NCI-H1930 (cell line): ENCODE measurements around the gene ZFHX3.

ENCODE experiments used
- DNase-seq, 2 experiments: peaks; one replicate each; lab custom pipeline; 2025; lab: John Stamatoyannopoulos, UW

ZFHX3 gene

DNA sequence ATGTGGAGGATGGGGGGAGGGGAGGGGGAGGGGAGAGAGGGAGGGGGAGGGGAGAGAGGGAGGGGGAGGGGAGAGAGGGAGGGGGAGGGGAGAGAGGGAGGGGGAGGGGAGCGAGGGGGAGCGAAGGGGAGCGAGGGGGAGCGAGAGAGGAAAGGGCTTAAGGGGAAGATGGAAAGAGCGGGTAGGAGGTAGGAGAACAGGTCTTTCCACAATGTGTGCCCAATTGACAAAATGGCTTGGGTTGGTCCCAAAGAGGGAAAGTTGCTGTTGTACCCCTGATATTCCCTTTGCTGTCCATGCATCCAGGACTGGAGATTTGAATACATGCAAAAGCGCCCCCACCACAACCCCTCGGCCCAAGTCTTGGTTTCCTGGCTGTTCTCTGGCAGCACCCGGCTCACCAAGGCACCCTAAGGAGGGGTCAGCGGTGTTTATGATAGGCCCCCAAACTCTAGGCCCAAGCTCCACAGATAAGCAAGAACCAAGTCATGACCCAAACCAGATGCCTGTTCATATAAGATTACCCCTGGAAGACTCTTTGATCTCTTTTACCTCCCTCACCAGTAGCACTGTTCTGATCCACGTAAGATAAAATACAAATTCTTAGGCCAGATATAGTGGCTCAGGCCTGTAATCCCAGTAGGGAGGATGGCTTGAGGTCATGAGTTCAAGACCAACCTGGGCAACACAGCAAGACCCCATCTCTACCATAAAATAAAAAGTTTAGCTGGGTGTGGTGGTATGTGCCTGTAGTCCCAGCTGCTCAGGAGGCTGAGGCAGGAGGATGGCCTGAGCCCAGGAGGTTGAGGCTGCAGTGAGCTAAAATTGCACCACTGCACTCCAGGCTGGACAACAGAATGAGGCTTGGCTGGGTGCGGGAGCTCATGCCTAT, 119.6 kb downstream of the ZFHX3 start:
- no peak for DNase-seq

DNA sequence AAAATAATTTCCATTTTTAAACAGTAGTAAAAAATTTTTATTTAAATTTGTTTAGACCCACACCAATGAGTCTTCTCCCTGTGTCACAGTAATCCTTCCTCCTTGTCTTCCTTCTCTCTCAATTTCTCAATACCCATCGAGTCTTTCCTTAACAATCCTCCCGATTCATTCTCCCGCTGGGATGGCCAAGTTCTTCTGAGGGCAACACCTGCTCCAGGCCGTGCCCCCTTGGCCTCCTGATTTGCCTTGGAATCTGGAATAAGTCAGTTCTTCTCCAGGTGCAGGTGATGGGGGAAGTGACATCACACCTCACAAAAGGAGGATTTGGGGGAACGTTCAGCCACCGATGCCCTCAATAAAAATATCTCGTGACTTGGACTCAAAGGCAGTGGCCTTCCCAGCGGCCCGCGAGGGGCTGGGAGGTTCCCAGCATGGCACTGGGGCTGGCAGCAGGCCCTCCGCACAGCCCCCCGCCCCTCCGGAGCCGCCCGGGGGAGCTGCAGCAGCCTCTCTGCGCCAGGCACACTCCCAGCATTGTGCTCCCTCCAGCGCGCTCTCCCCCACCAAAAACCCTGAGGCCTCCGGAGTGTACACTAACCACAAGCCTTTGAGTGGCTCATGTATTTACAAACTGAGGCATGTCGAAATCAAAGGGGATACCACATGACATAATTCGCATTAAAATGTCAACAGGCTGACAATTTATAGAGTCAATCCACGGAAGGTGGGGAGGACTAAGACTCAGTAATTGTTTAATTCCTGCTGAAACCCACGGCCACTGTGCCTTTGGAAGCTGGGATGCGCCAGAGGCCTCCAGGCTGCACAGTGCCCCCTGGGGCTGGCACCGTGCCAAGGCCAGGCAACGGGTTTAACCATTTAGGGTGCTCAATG, 120.5 kb downstream of the ZFHX3 start:
- no peak for DNase-seq

DNA sequence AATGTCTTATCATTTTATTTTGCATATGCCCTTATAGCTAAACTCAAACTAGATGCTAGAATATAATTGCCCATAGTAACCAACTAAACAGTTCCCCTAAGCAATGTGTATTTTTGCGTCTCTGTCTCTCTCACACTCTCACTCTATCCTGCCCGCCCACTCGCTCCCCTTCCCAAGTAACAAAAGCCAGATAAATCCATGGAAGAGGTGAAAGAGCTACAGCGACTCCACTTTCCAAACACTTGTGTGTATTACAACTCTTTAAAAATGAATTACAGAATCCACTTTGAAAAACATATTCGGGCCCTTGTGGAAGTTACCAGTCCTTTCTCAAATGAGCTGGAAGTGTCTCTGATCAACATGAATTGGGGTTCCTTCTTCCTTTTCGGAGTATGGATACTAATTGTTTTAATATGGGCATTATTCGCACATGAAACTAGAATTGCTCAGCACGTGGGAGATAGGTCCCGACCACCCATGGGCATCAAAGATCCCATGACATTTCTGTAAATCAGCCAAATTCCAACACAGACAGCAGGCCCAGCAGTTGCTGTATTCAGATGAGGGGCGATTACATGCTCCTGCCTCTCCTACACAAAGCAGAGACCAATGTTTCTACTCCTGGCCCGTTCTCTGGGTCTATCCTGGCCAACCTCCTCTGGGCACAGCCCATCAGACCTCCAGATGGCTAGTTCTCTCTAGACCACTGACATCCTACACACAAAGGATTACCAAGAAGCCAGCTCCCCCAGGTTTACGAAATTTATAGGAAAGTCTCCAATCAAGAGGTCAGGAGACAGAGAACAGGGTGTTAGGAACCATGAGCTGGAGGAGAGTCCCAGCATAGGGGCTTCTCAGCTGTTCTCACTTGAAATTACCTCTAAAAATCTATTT, 121.5 kb downstream of the ZFHX3 start:
- DNase-seq, result no peak

DNA sequence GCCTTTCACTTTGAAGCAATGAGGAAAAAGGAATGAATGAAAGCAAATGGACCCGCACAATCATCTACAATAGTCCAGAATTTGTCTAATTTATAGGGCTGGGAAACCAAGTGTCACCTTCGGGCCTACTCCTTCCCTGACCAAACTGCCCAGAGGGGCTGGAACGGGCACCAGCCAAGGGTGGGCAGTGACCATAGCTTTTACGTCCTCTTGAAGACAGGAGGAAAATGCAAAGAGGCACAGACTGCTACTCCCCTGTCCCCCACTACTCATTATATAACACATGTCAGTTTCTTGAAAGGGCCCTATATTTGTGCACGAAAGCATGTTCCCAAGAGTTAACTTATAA, 122.3 kb downstream of the ZFHX3 start:
- no peak for DNase-seq

DNA sequence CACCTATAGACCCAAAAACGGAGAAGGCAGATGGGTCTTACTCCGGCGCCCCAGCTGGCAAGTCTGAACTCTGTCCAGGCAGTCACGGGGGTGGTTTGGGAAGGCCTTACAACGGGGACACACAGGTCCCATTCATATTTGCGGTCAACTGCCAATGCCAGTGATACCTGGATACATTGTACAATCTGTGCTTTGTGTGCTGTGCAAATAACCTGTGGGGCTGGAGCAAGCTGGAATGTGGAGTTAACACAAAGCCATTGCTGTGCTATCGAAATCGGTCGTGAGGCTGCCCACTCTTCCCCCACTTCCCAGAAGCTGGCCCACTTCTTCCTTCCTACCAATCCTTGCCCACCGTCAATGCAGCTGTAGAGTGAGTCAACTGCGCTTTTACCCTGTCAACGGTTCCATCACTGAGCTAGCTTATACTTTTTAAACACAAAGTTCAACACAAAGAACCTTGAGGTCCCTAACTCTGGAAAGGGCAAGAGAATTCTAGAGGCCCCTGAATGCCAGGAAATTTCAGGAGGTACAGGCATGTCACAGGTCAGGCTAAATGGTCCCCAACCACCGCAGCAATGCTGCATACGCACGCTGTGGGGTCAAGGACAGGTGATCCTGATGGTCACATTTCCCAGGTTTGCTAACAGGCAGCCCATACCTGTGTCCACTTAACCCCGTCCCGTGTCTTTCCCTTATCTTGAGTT, 122.8 kb downstream of the ZFHX3 start:
- DNase-seq, result no peak

DNA sequence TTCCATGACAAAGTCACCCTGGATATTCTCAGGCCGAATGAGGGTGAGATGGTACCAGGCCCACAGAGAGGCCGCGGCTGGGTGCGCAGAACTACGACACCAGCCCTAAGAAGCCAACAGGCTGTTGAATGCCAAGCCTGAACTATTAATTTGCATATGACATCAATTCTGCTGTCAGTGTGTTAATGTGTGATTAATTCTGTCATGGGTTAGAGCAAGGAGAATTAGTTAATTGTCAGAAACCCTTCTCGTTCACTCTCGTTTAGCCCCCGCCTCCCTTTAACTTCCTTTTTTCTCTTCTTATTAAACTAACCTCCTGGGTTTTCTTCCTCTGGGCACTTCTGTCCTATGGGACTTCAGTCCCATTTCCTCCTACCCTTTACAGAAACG, 123.4 kb downstream of the ZFHX3 start:
- DNase-seq, result no peak

DNA sequence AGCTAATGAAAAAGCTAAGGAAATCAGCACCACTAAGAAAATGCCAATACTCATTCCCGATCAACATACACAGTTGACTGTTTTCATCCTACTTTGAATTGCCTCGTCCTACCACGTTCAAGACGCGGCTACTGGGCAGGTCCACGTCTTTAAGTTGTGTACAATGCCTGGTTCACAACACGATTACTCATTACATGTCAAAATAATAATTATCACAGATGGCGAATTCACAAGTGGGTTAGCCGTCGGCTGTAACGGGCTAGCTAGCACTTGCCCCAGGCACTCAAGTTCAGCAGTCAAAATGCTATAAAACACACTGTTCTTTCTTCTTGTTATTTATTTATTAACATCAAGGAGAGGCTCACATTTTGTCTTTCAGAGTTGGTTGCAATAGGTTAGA, 124.2 kb downstream of the ZFHX3 start:
- DNase-seq, result no peak

DNA sequence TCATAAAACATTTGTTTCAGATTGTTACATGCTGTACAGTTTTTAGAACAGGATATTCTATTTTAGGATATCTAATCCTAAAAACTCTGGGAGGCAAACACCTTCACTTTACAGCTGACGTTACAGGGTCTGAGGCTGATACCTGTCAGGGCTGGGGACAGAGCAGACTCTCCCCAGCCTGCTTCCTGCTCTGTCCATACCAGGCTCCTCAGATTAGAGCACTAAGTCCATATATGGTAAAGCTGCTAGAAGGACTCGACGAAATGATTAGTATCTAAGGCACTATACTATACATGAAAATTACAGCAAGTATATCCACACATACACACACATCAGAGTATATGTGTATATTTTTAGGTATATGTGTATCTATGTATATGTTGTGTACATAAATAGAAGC, 125.2 kb downstream of the ZFHX3 start:
- DNase-seq, result no peak

DNA sequence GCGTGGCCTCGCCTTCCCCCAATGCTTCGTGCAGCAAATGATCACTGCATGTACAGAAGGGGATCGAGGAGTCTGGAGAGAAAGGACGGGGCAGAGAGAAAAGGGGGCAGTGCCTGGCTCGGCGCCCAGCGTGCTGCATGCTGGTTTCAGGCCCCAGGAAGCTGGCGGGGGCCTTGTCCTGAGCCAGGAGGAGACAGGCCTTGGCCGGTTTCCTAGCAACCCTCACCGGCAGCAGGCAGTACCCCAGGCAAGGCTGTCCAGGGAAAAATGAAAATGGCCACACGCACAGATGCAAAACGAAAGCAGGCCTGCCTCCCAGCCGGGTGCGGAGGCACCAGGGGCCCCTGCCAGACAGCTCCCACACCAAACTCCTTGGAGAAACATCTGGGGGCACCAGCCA, 126.3 kb downstream of the ZFHX3 start:
- no peak for DNase-seq

DNA sequence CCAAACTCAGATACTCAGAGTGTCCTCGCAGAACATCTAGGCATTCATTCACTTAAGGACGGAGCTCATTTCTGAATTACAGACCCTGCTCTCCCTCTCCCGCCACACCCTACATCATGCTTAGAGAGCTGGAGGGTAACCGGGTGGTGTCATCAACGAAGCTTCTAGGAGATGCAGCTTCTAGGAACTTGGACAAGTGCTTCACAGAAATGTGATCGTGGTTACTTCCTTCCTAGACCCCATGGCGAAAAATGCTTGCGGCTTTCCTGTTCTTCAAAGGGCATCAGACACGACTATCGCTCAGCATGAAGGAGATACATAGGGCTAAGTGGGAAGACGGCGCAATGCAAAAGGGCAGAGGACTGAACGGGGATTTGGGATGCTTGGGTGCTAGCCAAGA, 126.8 kb downstream of the ZFHX3 start:
- no peak for DNase-seq

DNA sequence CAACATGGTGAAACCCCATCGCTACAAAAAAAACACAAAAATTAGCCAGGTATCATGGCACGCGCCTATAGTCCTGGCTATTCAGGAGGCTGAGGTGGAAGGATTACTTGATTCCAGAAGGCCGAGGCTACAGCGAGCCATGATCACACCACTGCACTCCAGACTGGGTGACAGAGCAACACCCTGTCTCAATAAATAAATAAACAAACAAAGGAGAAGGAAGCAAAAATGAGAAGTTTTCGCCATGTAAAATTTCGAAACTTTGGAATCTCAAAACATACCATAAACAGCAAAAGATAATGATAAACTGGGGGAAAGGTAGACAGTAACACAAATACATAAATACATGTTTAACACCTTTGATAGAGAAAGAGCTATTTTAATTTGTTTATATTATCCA, 130.9 kb downstream of the ZFHX3 start:
- no peak for DNase-seq

DNA sequence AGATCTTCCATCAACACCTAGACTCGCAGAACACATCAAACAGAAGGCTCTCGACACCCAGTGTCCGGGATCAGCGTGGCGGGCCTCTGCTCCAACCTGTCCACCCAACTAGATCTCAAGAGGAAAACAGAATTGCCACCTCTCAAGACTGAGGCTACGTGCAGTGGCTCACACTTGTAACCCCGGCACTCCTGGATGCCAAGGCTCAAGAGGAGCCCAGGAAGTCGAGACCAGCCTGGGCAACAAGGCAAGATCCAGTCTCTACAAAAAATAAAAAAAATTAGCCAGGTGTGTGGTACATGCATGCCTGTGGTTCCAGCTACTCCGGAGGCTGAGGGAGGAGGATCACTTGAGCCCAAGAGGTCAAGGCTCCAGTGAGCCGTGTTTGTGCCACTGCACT, 132.6 kb downstream of the ZFHX3 start:
- DNase-seq, result no peak

DNA sequence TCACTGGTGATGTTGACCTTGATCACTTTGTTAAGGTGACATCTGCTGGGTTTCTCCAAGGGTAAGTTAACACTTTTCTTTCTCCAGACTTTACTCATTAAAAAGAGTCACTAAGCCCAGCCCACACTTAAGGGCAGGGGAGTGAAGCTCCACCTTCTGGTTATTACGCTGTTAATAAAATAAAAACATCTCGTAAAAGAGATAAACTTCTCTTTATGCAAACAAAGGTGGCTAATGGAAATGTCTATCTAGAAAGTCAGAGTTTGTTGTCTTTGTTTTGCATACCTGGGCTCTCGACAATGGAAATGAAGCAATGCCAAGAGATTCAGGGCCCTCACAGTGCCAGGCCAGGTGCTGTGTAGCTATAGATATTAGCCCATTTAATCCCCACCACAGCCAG, 134.4 kb downstream of the ZFHX3 start:
- no peak for DNase-seq

DNA sequence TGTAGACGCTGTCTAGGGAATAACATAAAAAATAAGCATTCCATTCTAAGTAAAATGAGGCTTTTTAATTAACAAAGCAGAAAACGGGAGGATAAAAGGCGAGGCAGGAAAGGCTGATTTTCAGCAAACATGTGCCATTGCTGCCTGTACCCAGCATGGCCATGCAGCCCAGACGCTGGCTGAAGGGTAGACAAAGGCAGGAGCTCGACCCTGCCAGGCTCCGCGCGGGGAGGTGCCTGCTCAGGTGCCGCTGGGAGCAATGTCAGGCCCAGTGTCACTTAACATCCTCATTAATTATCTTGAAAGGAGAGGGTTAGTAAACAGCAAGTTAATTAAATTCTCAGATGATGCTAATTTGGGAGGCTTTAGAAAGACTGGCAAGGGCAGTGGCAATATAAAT, 136.0 kb downstream of the ZFHX3 start:
- DNase-seq, result no peak

DNA sequence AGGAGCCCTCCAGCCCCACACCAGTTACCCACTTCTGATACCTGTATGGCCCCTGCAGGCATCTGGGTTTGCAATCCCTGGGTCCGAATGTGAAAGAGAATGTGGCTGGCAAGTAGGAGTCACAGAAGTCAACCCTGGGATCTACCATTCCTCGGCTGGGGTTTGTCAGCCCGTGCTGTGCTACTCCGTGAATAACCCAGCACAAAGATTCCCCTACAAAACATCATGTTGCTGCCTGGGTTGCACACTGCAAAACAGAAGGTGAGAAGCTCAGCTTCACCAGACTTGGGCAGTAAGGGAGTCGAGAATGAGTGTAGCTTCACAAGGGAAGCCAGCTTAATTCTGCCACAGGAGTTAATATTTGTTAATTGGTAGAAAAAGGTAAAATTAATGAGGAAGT, 137.1 kb downstream of the ZFHX3 start:
- DNase-seq, result no peak

DNA sequence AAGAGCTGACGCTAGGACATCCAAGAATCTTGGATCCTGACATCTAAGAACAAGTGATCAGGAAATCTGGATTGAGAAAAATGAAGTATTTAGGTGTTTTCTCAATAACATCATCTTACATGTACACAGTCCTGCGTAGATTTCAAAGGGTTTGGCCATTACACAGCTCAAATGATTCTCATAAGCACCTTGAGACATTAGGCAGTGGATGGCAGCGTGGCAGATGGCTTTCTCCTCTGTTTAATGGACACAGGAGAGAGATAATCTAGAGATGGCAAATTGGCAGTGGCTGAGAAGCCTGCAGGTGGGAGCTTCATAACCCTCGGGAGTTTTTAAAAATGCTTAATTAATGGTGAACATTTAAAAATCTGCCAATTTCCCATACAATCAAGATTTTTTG, 137.5 kb downstream of the ZFHX3 start:
- DNase-seq, result no peak

DNA sequence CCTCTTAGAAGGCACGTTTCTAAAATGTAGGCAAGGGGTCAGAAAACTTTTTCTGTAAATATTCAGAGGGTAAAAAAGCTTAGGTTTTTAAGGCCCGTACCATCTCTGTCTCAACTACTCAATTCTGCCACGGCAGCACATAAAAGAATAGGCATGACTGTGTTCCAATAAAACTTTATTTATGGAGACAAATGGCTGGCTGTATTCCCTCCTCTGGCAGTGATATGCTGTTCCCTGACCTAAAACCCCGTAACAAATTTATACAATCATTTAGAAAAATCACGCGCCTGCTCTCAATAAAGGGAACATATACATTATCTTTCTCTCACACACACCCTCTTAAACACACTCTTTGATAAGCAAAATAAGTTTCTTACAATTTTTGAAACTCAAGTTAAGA, 138.7 kb downstream of the ZFHX3 start:
- no peak for DNase-seq

DNA sequence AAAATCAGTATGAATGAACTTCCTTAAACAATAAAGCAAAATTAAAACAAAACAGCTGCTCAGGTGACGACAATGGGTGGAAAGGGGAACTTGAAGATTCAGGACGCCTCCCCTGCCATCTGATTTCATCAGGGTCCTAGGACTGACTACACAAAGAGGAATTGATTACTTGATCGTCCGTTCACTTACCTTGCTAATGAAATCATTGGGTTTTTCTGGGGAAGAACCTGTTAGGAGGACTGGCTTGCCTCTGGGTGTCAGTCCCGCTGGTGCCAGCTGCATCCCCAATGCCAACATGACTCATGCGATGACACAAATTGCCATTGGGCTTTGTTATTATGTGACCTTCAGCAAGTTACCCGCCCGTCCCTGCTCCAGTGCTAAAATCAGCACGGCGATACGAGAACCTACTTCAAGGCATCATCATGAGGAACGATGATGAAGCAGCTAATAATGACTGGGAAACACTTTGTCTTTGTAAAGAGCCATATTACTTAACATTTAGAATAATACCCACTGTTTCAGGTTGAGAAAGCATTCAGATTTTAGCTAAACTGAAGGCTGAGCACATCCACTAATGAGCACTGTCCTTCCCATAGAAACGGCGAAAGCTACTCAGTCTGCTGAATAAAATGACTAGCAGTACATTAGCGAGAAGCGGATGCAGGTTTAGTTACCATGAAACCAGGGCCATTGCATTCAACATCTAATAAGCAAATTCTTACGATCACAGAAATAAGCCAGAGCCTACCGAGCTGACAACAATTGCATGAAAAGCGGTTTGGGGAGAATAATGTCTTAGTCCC, 139.4 kb downstream of the ZFHX3 start:
- DNase-seq, result no peak

DNA sequence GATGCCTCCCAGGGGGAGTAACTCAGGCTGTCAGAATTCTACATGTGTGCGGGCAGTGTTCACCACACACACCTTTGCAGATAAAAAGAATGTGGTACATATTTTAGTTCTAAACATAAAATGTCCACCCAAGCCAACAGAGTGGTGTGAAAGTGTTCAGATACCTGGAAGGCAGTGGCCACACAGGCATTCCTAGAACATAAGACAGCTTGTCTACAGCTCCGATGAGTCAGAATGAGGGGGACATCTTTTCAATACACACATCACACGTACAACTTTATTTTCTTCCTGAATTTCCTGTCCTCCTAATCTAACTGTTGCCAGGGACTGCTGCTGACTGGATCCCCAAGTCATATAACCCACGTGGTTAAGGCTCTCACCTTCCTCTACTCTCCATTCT, 142.3 kb downstream of the ZFHX3 start:
- no peak for DNase-seq

DNA sequence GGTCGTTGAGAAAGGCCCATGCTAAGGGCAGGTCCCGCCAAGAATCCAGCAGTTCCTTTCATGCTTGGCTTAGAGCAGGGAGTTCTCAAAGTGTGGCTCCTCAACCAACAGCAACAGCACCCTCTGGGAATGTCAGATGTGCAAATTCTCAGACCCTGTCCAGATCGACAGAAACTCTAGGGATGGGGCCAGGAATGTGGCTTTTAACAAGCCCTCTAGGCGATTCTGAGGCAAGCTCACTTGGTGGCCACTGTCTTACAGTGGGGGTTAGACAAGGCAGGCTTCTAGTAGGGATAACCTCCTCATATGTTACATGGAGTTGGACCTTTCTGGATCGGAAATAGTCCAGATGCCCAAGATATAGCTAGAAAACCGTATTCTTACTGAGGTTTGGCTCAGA, 144.8 kb downstream of the ZFHX3 start:
- no peak for DNase-seq

DNA sequence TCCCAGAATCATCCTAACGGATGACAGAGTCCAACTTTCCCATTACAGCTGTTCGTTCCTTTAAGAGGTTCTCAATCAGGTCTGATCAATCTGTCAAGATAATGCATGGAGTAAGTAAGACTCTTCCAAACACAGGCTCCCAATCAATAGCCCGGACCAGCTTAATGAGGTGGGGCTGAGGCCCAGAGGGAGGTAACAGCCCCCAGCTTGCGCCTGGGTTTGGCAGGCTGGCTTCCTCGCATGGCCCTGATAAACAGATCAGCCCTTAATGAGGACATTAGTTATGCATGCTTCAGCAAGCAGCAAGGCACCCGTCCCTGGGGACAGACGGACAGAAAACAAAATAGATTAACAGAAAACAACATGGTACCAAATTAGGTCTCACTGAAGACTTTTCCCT, 145.7 kb downstream of the ZFHX3 start:
- no peak for DNase-seq
